ENCODE data around the gene KDELR1. TPM values are rescaled to one million over a fixed set of nuclear protein-coding genes. Genes with fewer than 3 reads are reported as not detected.
A peak's percentile ranks its signal among the peaks of the same experiment; 100 is the strongest.

Gene KDELR1
- total and polyA plus RNA-seq, 2 of the 13 experiments (the other 11 are each of a cell fraction or from before 2014, with no cell fraction given), result 134 to 185 TPM

DNA sequence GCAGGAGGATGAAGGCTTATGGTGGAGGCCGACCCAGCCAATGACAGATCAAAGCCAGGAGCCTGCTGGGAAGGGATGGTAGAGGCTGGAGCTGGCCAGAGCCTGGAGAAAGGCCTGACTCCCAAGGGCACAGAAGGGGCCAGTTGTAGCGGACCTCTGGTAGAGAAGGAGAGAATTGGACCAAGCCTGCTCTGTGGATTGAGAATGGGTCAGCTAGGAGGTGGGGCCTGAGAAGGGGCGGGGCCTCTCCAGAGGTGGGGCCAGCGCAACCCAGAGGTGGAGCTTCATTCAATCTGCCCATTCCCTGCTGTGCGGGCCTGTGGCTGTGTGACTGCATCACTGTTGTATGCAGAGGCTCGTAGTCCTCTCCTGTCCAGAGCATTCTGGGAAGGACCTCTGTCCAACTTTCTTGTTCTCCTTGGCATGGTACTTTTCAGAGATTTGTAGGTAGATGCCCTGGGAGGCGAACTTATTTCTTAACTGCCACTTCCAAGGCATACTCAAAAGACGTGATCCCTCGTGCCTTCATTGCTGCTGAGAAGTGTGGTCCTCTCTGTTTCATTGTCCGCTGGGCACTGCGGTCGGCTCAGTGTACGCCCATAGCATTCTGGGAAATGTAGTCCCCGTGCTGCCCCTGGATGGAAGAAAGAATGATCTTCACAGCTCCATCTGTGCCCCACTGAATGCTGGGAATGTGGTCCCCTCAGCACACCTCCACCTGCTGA, 8.8 kb upstream of the KDELR1 start (continued):
- TF ChIP-seq XRCC5 (optimal IDR thresholded peaks at IDR 0.05; ENCODE audit: low read length), result no peak
- TF ChIP-seq ZNF687 (CRISPR knock-in tag; IDR thresholded peaks at IDR 0.05), result peak; percentile 59
- no peak for TF ChIP-seq POGK (CRISPR knock-in tag; conservative IDR thresholded peaks at IDR 0.05)
- peak; percentile 60; the same call in 1 of the 2 replicates for TF ChIP-seq HOXA3 (CRISPR knock-in tag; IDR thresholded peaks at IDR 0.05)
- TF ChIP-seq ZBTB43 (CRISPR knock-in tag; conservative IDR thresholded peaks at IDR 0.05), result no peak
- peak; percentile 51; the same call in 1 of the 2 replicates for TF ChIP-seq ERF (CRISPR knock-in tag; IDR thresholded peaks at IDR 0.05)
- TF ChIP-seq ZNF282 (IDR thresholded peaks at IDR 0.05; ENCODE audit: partially characterized antibody), result no peak
- no peak for TF ChIP-seq CENPT (CRISPR knock-in tag; IDR thresholded peaks at IDR 0.05; ENCODE audit: low read depth)
- TF ChIP-seq MXD1 (CRISPR knock-in tag; IDR thresholded peaks at IDR 0.05), result 0 out of 2 replicates have a peak, but pooled peaks have one; percentile 16
- no peak for TF ChIP-seq MYC (CRISPR knock-in tag; IDR thresholded peaks at IDR 0.05; ENCODE audit: borderline replicate concordance)
- TF ChIP-seq ZNF7 (CRISPR knock-in tag; IDR thresholded peaks at IDR 0.05), result no peak
- peak; percentile 52; the same call in 1 of the 2 replicates for TF ChIP-seq SUZ12 (IDR thresholded peaks at IDR 0.05; ENCODE audit: low read depth, low read length)
- no peak for TF ChIP-seq RFX3 (CRISPR knock-in tag; IDR thresholded peaks at IDR 0.05)
- TF ChIP-seq ZNF616 (CRISPR knock-in tag; IDR thresholded peaks at IDR 0.05; ENCODE audit: low read depth), result no peak
- no peak for TF ChIP-seq TSC22D2 (CRISPR knock-in tag; IDR thresholded peaks at IDR 0.05; ENCODE audit: borderline replicate concordance)
- TF ChIP-seq, protein P1, sequence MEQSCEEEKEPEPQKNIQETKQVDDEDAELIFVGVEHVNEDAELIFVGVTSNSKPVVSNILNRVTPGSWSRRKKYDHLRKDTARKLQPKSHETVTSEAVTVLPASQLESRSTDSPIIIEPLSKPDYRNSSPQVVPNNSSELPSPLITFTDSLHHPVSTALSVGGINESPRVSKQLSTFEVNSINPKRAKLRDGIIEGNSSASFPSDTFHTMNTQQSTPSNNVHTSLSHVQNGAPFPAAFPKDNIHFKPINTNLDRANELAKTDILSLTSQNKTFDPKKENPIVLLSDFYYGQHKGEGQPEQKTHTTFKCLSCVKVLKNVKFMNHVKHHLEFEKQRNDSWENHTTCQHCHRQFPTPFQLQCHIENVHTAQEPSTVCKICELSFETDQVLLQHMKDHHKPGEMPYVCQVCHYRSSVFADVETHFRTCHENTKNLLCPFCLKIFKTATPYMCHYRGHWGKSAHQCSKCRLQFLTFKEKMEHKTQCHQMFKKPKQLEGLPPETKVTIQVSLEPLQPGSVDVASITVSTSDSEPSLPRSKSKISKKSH (CRISPR knock-in tag; IDR thresholded peaks at IDR 0.05; ENCODE audit: borderline replicate concordance), result no peak
- TF ChIP-seq ZNF564 (CRISPR knock-in tag; IDR thresholded peaks at IDR 0.05), result no peak
- TF ChIP-seq CREM (IDR thresholded peaks at IDR 0.05), result peak; percentile 59
- no peak for TF ChIP-seq CREM (CRISPR knock-in tag; IDR thresholded peaks at IDR 0.05)
- no peak for TF ChIP-seq CC2D1A (CRISPR knock-in tag; IDR thresholded peaks at IDR 0.05)
- 0 out of 2 replicates have a peak, but pooled peaks have one; percentile 8 for TF ChIP-seq FOXA3 (CRISPR knock-in tag; IDR thresholded peaks at IDR 0.05)
- TF ChIP-seq CENPX (CRISPR knock-in tag; IDR thresholded peaks at IDR 0.05), result no peak

Data from HepG2 (cell line).